HepG2 (cell line): ENCODE data around the gene CFAP69. TPM values are rescaled to one million over a fixed set of nuclear protein-coding genes. Genes with fewer than 3 reads are reported as not detected.

Source experiments
- BRD4 ChIP-seq: sonication (generic); formaldehyde crosslinking; IDR thresholded peaks from 2 replicates; pipeline ENCODE4 v1.4.0; 2020; ENCODE audit warnings: missing genetic modification reagents
- CAMTA2 ChIP-seq: sonication (generic); formaldehyde crosslinking; IDR thresholded peaks from 2 replicates; pipeline ENCODE4 v1.4.0; 2020; ENCODE audit warnings: mild to moderate bottlenecking, missing genetic modification reagents, borderline replicate concordance
- CREB1 ChIP-seq, 2 experiments: fragments of 450-650 bp in 1 of 2; IDR thresholded peaks; 2 replicates each; pipeline ENCODE4 v1.6.1; 2016 to 2017; ENCODE audit warnings: control low read depth in 1 of 2, mild to moderate bottlenecking in 1 of 2, missing compliant biosample characterization in 1 of 2, missing genetic modification characterization in 1 of 2
- CREM ChIP-seq, 2 experiments: sonication (generic) in 1 of 2; formaldehyde crosslinking in 1 of 2; IDR thresholded peaks; 2 replicates each; pipeline versions ENCODE4 v1.4.0 to v1.6.1; 2016 to 2020; ENCODE audit warnings: antibody characterized with exemption in 1 of 2, mild to moderate bottlenecking in 1 of 2, missing genetic modification reagents in 1 of 2
- DNMT1 ChIP-seq: sonication (generic); formaldehyde crosslinking; IDR thresholded peaks from 2 replicates; pipeline ENCODE4 v1.5.1; 2020; ENCODE audit warnings: mild to moderate bottlenecking, missing genetic modification reagents
- ELF1 ChIP-seq: sonication (generic); formaldehyde crosslinking; IDR thresholded peaks from 2 replicates; pipeline ENCODE4 v1.4.0; 2020; ENCODE audit warnings: missing genetic modification reagents
- JUND ChIP-seq: sonication (generic); formaldehyde crosslinking; IDR thresholded peaks from 2 replicates; pipeline ENCODE4 v1.8.0; 2022; ENCODE audit warnings: mild to moderate bottlenecking, missing genetic modification reagents
- KDM3A ChIP-seq: IDR thresholded peaks from 2 replicates; pipeline ENCODE4 v1.6.1; 2018; ENCODE audit warnings: low read depth, missing compliant biosample characterization
- RARA ChIP-seq: IDR thresholded peaks from 2 replicates; pipeline ENCODE4 v1.6.1; 2016; ENCODE audit warnings: missing genetic modification reagents, missing compliant biosample characterization
- RXRA ChIP-seq: sonication (generic); formaldehyde crosslinking; IDR thresholded peaks from 2 replicates; pipeline ENCODE4 v1.5.1; 2020; ENCODE audit warnings: missing genetic modification reagents
- ZNF557 ChIP-seq: sonication (generic); formaldehyde crosslinking; IDR thresholded peaks from 2 replicates; pipeline ENCODE4 v1.4.0; 2020; ENCODE audit warnings: missing genetic modification reagents
- ZNF775 ChIP-seq: sonication (generic); formaldehyde crosslinking; IDR thresholded peaks from 2 replicates; pipeline ENCODE4 v1.4.0; 2020; ENCODE audit warnings: missing genetic modification reagents, mild to moderate bottlenecking, moderate library complexity, borderline replicate concordance
- polyA plus RNA-seq, 8 experiments: library from polyadenylated mRNA; depleted of rRNA in 3 of 8; stranded (reverse) in 7 of 8; unstranded in 1 of 8; fragments of >200 nt; fragmentation: Illumina TruSeq in 4 of 8; extraction: Trizol in 4 of 8; gene quantifications; 2 replicates each; pipeline versions ENCODE4 v1.2.1 to v1.2.3, GENCODE V29; 2011 to 2016; ENCODE audit warnings: low read depth in 4 of 8, missing spikeins in 1 of 8, mixed read lengths in 1 of 8; ENCODE audit not compliant: insufficient read depth in 1 of 8
- total RNA-seq, 5 experiments: library from RNA; depleted of rRNA; stranded (reverse); fragments of >200 nt; fragmentation: Illumina TruSeq; extraction: Trizol; gene quantifications; 2 replicates each; pipeline ENCODE4 v1.2.3, GENCODE V29; 2016; ENCODE audit warnings: low read depth in 1 of 5
- TF ChIP-seq, protein P1 (sequence below): sonication (generic); formaldehyde crosslinking; IDR thresholded peaks from 2 replicates; pipeline ENCODE4 v1.5.0; 2020; ENCODE audit warnings: missing genetic modification reagents
- TF ChIP-seq, protein P2 (sequence below): sonication (generic); formaldehyde crosslinking; IDR thresholded peaks from 2 replicates; pipeline ENCODE4 v1.5.0; 2020; ENCODE audit warnings: mild to moderate bottlenecking, missing genetic modification reagents
- TF ChIP-seq, protein P3 (sequence below): sonication (generic); formaldehyde crosslinking; IDR thresholded peaks from 2 replicates; pipeline ENCODE4 v1.4.0; 2020; ENCODE audit warnings: missing genetic modification reagents, borderline replicate concordance
- TF ChIP-seq, protein P4 (sequence below): sonication (generic); formaldehyde crosslinking; IDR thresholded peaks from 2 replicates; pipeline ENCODE4 v1.8.1; 2023; ENCODE audit warnings: mild to moderate bottlenecking, moderate library complexity, missing genetic modification reagents
- TF ChIP-seq, protein P5 (sequence below): sonication (generic); formaldehyde crosslinking; IDR thresholded peaks from 2 replicates; pipeline ENCODE4 v1.4.0; 2020; ENCODE audit warnings: missing genetic modification reagents, mild to moderate bottlenecking, borderline replicate concordance

Gene CFAP69
- total and polyA plus RNA-seq, 2 of the 13 experiments (the other 11 are each of a cell fraction or from before 2014, with no cell fraction given): 2.2 to 4.0 TPM

DNA sequence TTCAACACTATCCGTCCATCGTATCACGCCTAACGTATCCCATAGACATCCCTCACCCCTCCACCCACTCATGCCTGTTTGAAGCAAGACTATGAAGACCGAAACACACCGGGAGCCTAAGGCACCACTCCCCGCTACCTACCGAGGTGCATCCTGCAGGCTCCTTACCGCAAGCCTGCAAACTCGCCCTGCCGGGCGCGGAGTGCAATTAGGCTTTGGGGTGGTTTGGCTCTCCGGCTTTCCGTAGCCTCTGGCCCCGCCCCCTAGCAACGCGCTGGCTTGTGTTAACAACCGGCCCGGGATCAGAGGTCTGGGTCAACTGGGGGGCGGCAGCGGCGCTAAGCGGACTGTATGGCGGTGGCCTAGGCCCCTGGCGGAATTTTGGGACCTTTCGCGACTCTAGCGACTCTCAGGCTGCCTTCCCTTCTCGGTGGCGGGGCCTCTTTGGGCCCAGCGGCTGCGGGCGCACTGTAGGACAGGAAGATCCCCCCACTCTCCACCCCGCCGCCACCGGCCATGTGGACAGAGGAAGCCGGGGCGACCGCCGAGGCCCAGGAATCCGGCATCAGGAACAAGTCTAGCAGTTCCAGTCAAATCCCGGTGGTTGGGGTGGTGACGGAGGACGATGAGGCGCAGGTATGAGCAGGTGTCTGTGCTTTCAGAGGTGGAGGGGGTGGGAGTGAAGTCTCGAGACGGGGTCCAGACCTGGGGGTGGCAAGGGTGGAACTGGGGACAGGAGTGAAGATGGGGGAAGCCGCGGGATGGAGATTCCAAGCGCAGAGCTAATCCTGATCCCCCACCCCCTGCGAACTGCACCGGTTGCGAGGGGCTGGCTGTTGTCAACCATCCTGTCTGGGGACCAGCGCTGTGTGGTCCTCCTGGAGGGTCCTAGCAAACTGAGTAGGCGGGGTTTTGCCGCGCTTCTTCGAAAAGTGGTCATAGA lies at the start of gene CFAP69 (continued):
- TF ChIP-seq, protein P1, sequence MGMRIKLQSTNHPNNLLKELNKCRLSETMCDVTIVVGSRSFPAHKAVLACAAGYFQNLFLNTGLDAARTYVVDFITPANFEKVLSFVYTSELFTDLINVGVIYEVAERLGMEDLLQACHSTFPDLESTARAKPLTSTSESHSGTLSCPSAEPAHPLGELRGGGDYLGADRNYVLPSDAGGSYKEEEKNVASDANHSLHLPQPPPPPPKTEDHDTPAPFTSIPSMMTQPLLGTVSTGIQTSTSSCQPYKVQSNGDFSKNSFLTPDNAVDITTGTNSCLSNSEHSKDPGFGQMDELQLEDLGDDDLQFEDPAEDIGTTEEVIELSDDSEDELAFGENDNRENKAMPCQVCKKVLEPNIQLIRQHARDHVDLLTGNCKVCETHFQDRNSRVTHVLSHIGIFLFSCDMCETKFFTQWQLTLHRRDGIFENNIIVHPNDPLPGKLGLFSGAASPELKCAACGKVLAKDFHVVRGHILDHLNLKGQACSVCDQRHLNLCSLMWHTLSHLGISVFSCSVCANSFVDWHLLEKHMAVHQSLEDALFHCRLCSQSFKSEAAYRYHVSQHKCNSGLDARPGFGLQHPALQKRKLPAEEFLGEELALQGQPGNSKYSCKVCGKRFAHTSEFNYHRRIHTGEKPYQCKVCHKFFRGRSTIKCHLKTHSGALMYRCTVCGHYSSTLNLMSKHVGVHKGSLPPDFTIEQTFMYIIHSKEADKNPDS: no peak
- TF ChIP-seq DNMT1 (CRISPR knock-in tag) (0 out of 2 replicates have a peak, but pooled peaks have one; percentile 43), KDM3A (peak; percentile 36; the same call in 1 of the 2 replicates), JUND (CRISPR knock-in tag) (no peak), ZNF775 (CRISPR knock-in tag) (peak; percentile 76; the same call in 1 of the 2 replicates), BRD4 (CRISPR knock-in tag) (no peak), ZNF557 (CRISPR knock-in tag) (0 out of 2 replicates have a peak, but pooled peaks have one; percentile 5), RARA (CRISPR knock-in tag) (peak; percentile 88), CREB1 (IDR thresholded peaks at IDR 0.05) (no peak), CREB1 (CRISPR knock-in tag; IDR thresholded peaks at IDR 0.05) (0 out of 2 replicates have a peak, but pooled peaks have one; percentile 37), CREM (IDR thresholded peaks at IDR 0.05) (peak; percentile 41; the same call in 1 of the 2 replicates), CREM (CRISPR knock-in tag; IDR thresholded peaks at IDR 0.05) (no peak), ELF1 (CRISPR knock-in tag) (peak; percentile 50; the same call in 1 of the 2 replicates), CAMTA2 (CRISPR knock-in tag) (0 out of 2 replicates have a peak, but pooled peaks have one; percentile 48), RXRA (CRISPR knock-in tag) (peak; percentile 93)
- TF ChIP-seq, protein P2, sequence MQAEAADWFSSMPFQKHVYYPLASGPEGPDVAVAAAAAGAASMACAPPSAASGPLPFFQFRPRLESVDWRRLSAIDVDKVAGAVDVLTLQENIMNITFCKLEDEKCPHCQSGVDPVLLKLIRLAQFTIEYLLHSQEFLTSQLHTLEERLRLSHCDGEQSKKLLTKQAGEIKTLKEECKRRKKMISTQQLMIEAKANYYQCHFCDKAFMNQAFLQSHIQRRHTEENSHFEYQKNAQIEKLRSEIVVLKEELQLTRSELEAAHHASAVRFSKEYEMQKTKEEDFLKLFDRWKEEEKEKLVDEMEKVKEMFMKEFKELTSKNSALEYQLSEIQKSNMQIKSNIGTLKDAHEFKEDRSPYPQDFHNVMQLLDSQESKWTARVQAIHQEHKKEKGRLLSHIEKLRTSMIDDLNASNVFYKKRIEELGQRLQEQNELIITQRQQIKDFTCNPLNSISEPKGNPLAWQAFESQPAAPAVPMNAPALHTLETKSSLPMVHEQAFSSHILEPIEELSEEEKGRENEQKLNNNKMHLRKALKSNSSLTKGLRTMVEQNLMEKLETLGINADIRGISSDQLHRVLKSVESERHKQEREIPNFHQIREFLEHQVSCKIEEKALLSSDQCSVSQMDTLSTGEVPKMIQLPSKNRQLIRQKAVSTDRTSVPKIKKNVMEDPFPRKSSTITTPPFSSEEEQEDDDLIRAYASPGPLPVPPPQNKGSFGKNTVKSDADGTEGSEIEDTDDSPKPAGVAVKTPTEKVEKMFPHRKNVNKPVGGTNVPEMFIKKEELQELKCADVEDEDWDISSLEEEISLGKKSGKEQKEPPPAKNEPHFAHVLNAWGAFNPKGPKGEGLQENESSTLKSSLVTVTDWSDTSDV (CRISPR knock-in tag): no peak
- TF ChIP-seq, protein P3, sequence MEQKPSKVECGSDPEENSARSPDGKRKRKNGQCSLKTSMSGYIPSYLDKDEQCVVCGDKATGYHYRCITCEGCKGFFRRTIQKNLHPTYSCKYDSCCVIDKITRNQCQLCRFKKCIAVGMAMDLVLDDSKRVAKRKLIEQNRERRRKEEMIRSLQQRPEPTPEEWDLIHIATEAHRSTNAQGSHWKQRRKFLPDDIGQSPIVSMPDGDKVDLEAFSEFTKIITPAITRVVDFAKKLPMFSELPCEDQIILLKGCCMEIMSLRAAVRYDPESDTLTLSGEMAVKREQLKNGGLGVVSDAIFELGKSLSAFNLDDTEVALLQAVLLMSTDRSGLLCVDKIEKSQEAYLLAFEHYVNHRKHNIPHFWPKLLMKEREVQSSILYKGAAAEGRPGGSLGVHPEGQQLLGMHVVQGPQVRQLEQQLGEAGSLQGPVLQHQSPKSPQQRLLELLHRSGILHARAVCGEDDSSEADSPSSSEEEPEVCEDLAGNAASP (CRISPR knock-in tag): no peak
- TF ChIP-seq, protein P4, sequence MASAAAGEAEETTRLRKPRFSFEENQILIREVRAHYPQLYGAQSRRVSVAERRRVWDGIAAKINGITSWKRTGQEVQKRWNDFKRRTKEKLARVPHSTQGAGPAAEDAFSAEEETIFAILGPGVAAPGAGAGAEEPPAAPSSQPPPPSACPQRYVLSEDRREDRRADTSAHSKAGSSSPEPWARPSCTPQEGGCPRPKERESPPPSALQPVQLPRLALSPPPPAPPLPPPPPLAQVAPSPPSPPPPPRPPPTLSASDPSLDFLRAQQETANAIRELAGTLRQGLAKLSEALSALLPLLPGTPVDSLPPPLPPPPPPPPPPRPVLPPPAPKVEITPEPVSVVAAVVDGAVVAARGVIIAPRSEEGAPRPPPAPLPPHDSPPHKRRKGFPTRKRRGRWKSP (CRISPR knock-in tag): peak; percentile 70
- TF ChIP-seq, protein P5, sequence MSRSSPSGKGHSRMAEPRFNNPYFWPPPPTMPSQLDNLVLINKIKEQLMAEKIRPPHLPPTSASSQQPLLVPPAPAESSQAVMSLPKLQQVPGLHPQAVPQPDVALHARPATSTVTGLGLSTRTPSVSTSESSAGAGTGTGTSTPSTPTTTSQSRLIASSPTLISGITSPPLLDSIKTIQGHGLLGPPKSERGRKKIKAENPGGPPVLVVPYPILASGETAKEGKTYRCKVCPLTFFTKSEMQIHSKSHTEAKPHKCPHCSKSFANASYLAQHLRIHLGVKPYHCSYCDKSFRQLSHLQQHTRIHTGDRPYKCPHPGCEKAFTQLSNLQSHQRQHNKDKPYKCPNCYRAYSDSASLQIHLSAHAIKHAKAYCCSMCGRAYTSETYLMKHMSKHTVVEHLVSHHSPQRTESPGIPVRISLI: no peak
